Liver (tissue), 9 donors: Measurements from ENCODE around the gene C16orf78. TPM values are rescaled to one million over a fixed set of nuclear protein-coding genes. Genes with fewer than 3 reads are reported as not detected.

Source experiments
- DNase-seq: peaks from one replicate; pipeline ENCODE4 v3.0.0-alpha.2; 2017; ENCODE audit warnings: low spot score
- H3K27ac ChIP-seq, 2 donors: one replicate each; pipeline ENCODE4 v1.7.0; 2013; ENCODE audit warnings: inconsistent platforms in 2 of 2, low read length in 2 of 2, control low read depth in 1 of 2, low read depth in 1 of 2, mild to moderate bottlenecking in 1 of 2
- H3K27me3 ChIP-seq, 4 donors: one replicate each; pipeline versions ENCODE4 v1.6.1 to v1.7.0; 2013; ENCODE audit warnings: low read length in 3 of 4, inconsistent platforms in 1 of 4, mild to moderate bottlenecking in 1 of 4, moderate library complexity in 1 of 4; ENCODE audit not compliant: control insufficient read depth in 4 of 4, insufficient read depth in 4 of 4
- H3K36me3 ChIP-seq, 4 donors: one replicate each; pipeline versions ENCODE4 v1.6.1 to v1.7.0; 2013; ENCODE audit warnings: low read length in 3 of 4, mild to moderate bottlenecking in 3 of 4, low read depth in 1 of 4, moderate library complexity in 1 of 4; ENCODE audit not compliant: control insufficient read depth in 4 of 4, insufficient read depth in 3 of 4
- H3K4me1 ChIP-seq, 4 donors: one replicate each; pipeline versions ENCODE4 v1.6.1 to v1.7.0; 2013; ENCODE audit warnings: low read length in 3 of 4, mild to moderate bottlenecking in 3 of 4, moderate library complexity in 1 of 4; ENCODE audit not compliant: control insufficient read depth in 4 of 4, insufficient read depth in 4 of 4
- H3K4me3 ChIP-seq, 3 donors: one replicate each; pipeline versions ENCODE4 v1.6.1 to v1.7.0; 2013; ENCODE audit warnings: low read length in 3 of 3, control low read depth in 1 of 3, low read depth in 1 of 3, mild to moderate bottlenecking in 1 of 3
- H3K9ac ChIP-seq, 2 donors: one replicate each; pipeline ENCODE4 v1.7.0; 2013; ENCODE audit warnings: low read length in 2 of 2, mild to moderate bottlenecking in 2 of 2, moderate library complexity in 2 of 2, control low read depth in 1 of 2, low read depth in 1 of 2
- H3K9me3 ChIP-seq, 4 donors: one replicate each; pipeline versions ENCODE4 v1.6.1 to v1.7.0; 2013; ENCODE audit warnings: low read length in 3 of 4; ENCODE audit not compliant: control insufficient read depth in 4 of 4
- ATF3 ChIP-seq: IDR thresholded peaks from 2 replicates; pipeline ENCODE4 v1.6.1; 2016; ENCODE audit warnings: antibody characterized with exemption
- CTCF ChIP-seq: fragments of 150-350 bp; IDR thresholded peaks from 2 replicates; pipeline ENCODE4 v1.5.1; 2017; ENCODE audit warnings: improper control_type of control experiment, low read depth, low read length; ENCODE audit not compliant: missing input control
- EGR1 ChIP-seq, 2 donors: IDR thresholded peaks; 2 replicates each; pipeline ENCODE4 v1.6.1; 2016 to 2018; ENCODE audit warnings: antibody characterized with exemption in 2 of 2, low read depth in 2 of 2
- FOXA1 ChIP-seq: IDR thresholded peaks from 2 replicates; pipeline ENCODE4 v1.6.1; 2016; ENCODE audit warnings: antibody characterized with exemption
- FOXA2 ChIP-seq: IDR thresholded peaks from 2 replicates; pipeline ENCODE4 v1.6.1; 2016; ENCODE audit warnings: antibody characterized with exemption
- HNF4A ChIP-seq, 2 donors: conservative IDR thresholded peaks; 2 replicates each; pipeline ENCODE4 v1.6.1; 2016; ENCODE audit warnings: antibody characterized with exemption in 2 of 2, mild to moderate bottlenecking in 2 of 2
- HNF4G ChIP-seq: IDR thresholded peaks from 2 replicates; pipeline ENCODE4 v1.6.1; 2016; ENCODE audit warnings: antibody characterized with exemption
- JUND ChIP-seq, 2 donors: IDR thresholded peaks; 2 replicates each; pipeline ENCODE4 v1.6.1; 2016; ENCODE audit warnings: antibody characterized with exemption in 2 of 2
- MAX ChIP-seq: IDR thresholded peaks from 2 replicates; pipeline ENCODE4 v1.6.1; 2016; ENCODE audit warnings: antibody characterized with exemption
- NR2F2 ChIP-seq: IDR thresholded peaks from 2 replicates; pipeline ENCODE4 v1.6.1; 2016; ENCODE audit warnings: antibody characterized with exemption
- RAD21 ChIP-seq, 2 donors: IDR thresholded peaks; 2 replicates each; pipeline ENCODE4 v1.6.1; 2016; ENCODE audit warnings: antibody characterized with exemption in 2 of 2, mild to moderate bottlenecking in 2 of 2
- REST ChIP-seq: IDR thresholded peaks from 2 replicates; pipeline ENCODE4 v1.6.1; 2016; ENCODE audit warnings: antibody characterized with exemption, mild to moderate bottlenecking
- RXRA ChIP-seq, 2 donors: IDR thresholded peaks; 2 replicates each; pipeline ENCODE4 v1.6.1; 2017 to 2018; ENCODE audit warnings: antibody characterized with exemption in 2 of 2, mild to moderate bottlenecking in 1 of 2
- SP1 ChIP-seq: IDR thresholded peaks from 2 replicates; pipeline ENCODE4 v1.6.1; 2018; ENCODE audit warnings: antibody characterized with exemption, mild to moderate bottlenecking
- TAF1 ChIP-seq: conservative IDR thresholded peaks from 2 replicates; pipeline ENCODE4 v1.6.1; 2016; ENCODE audit warnings: antibody characterized with exemption, mild to moderate bottlenecking
- YY1 ChIP-seq: IDR thresholded peaks from 2 replicates; pipeline ENCODE4 v1.6.1; 2016; ENCODE audit warnings: antibody characterized with exemption, mild to moderate bottlenecking
- ZBTB33 ChIP-seq: IDR thresholded peaks from 2 replicates; pipeline ENCODE4 v1.6.1; 2016; ENCODE audit warnings: antibody characterized with exemption
- WGBS: extraction: QIAGEN DNeasy Blood & Tissue Kit; methylation state at CpG from one replicate; pipeline ENCODE4 v1.1.7; 2013; 5-methylcytosine and 5-hydroxymethylcytosine counted together
- polyA plus RNA-seq, 2 donors: library from polyadenylated mRNA; stranded (reverse) in 1 of 2; unstranded in 1 of 2; fragments of 200-250 nt in 1 of 2; fragments of >200 nt in 1 of 2; fragmentation: Nextera tagmentation in 1 of 2; extraction: Ambion mirVana in 1 of 2; gene quantifications; one replicate each; pipeline versions ENCODE4 v1.2.1 to v1.2.3, GENCODE V29; 2013 to 2015
- total RNA-seq, 2 donors: library from RNA; depleted of rRNA; stranded (reverse); fragments of >200 nt; gene quantifications; one replicate each; pipeline ENCODE4 v1.2.3, GENCODE V29; 2014
- donor health status: healthy.
- donor health status: healthy.
- donor health status: healthy.
- donor health status: healthy.
- donor health status: healthy.

The C16orf78 gene
- total and polyA plus RNA-seq, 4 donors, result not detected

- DNase-seq, result no peak
- TF ChIP-seq CTCF, result no peak
- TF ChIP-seq NR2F2, result no peak
- TF ChIP-seq FOXA1, result no peak
- no peak for TF ChIP-seq RAD21 (IDR thresholded peaks at IDR 0.05)
- no peak for TF ChIP-seq TAF1
- TF ChIP-seq FOXA2, result no peak
- no peak for TF ChIP-seq YY1
- TF ChIP-seq JUND (IDR thresholded peaks at IDR 0.05), result no peak
- no peak for TF ChIP-seq RXRA (IDR thresholded peaks at IDR 0.05)
- no peak for TF ChIP-seq ATF3
- no peak for TF ChIP-seq ZBTB33
- no peak for TF ChIP-seq SP1
- no peak for TF ChIP-seq REST
- Histone ChIP-seq H3K27ac (no peak overlapping the region), H3K9me3 (no peaks in the 10 kb centered on the region), H3K27me3 (no peaks in the 10 kb centered on the region), H3K9ac (no peak overlapping the region), H3K4me1 (peaks cover 0 to 7% (median 3%) of the 10 kb centered on the region in 4 donors), H3K36me3 (no peaks in the 10 kb centered on the region), H3K4me3 (no peak overlapping the region)
- 90% methylated on average over 9 of the region's 9 CpGs for WGBS
Observed at GRCh38 chr16:49443576-49443975, 70.0 kb downstream of the C16orf78 start.

- no peak overlapping the region for H3K9ac ChIP-seq
- H3K9me3 ChIP-seq, result no peaks in the 10 kb centered on the region
- 45% methylated on average over 2 of the region's 2 CpGs for WGBS
- H3K4me1 ChIP-seq, result peaks cover 0 to 7% (median 2%) of the 10 kb centered on the region in 4 donors
- no peaks in the 10 kb centered on the region for H3K27me3 ChIP-seq
- H3K27ac ChIP-seq, result peak overlapping the region; percentile 5 to 45
- no peaks in the 10 kb centered on the region for H3K36me3 ChIP-seq
- H3K4me3 ChIP-seq, result no peak overlapping the region
- DNase-seq, result no peak
- TF ChIP-seq HNF4G (peak; percentile 73), HNF4A (conservative IDR thresholded peaks at IDR 0.05) (peak; percentile 93 to 97), CTCF (no peak), JUND (IDR thresholded peaks at IDR 0.05) (peak in 1 of 2 donors; percentile 69), TAF1 (no peak), FOXA2 (peak; percentile 71), YY1 (peak; percentile 22), ATF3 (no peak), MAX (peak; percentile 36), EGR1 (IDR thresholded peaks at IDR 0.05; ENCODE audit: low read depth in 2 of 2) (no peak), RXRA (IDR thresholded peaks at IDR 0.05) (peak in 1 of 2 donors; percentile 59), ZBTB33 (peak; percentile 25)
Observed at GRCh38 chr16:49446805-49447204, 73.2 kb downstream of the C16orf78 start.
